Right lobe of liver (tissue), 6 donors: ENCODE measurements around the gene SRSF9. TPM values are rescaled to one million over a fixed set of nuclear protein-coding genes. Genes with fewer than 3 reads are reported as not detected.

Experiments
- ATAC-seq, 4 donors: fragments of 200-7000 bp; cut with Tn5 transposase; one replicate each; pipeline ENCODE4 v1.9.1; 2020; ENCODE audit warnings: mild to moderate bottlenecking in 4 of 4, moderate library complexity in 4 of 4
- DNase-seq, 3 donors: peaks; one replicate each; pipeline ENCODE4 v3.0.0-alpha.2; 2020
- H3K27ac ChIP-seq, 3 donors: fragments of 200-600 bp; one replicate each; pipeline ENCODE4 v1.8.0; 2022
- H3K27me3 ChIP-seq, 2 donors: fragments of 200-600 bp; one replicate each; pipeline ENCODE4 v1.8.0; 2022
- H3K36me3 ChIP-seq, 4 donors: fragments of 200-600 bp; sonication (generic) in 1 of 4; one replicate each; pipeline versions ENCODE4 v1.5.1 to v1.8.0; 2017 to 2022; ENCODE audit warnings: control low read depth in 1 of 4
- H3K4me1 ChIP-seq, 4 donors: fragments of 200-600 bp; sonication (generic) in 1 of 4; one replicate each; pipeline versions ENCODE4 v1.5.1 to v1.8.0; 2017 to 2022; ENCODE audit warnings: control low read depth in 1 of 4
- H3K4me3 ChIP-seq, 3 donors: fragments of 200-600 bp; one replicate each; pipeline ENCODE4 v1.8.0; 2022
- H3K9me3 ChIP-seq, 4 donors: fragments of 200-600 bp; sonication (generic) in 1 of 4; one replicate each; pipeline versions ENCODE4 v1.5.1 to v1.8.0; 2017 to 2022; ENCODE audit warnings: control low read depth in 1 of 4
- CTCF ChIP-seq, 4 donors: fragments of 200-600 bp in 3 of 4; fragments of 450-650 bp in 1 of 4; IDR thresholded peaks; one replicate each; pipeline versions ENCODE4 v1.5.1 to v1.8.0; 2016 to 2022; ENCODE audit warnings: antibody characterized with exemption in 4 of 4, mild to moderate bottlenecking in 2 of 4
- POLR2A ChIP-seq: fragments of 450-650 bp; IDR thresholded peaks from one replicate; pipeline ENCODE4 v1.6.1; 2017; ENCODE audit warnings: antibody characterized with exemption, mild to moderate bottlenecking
- WGBS: methylation state at CpG from one replicate; pipeline ENCODE4 v1.1.6; 2018; ENCODE audit warnings: low coverage, low lambda C conversion rate; ENCODE audit not compliant: insufficient coverage; ENCODE audit errors: missing lambda C conversion rate; 5-methylcytosine and 5-hydroxymethylcytosine counted together
- intact Hi-C, 2 donors: fragments of 100-400 bp; cut with DNase I; formaldehyde crosslinking; loops; one replicate each; pipeline versions ENCODE4 v1.11.2 to v1.14.1; 2022
- total RNA-seq, 6 experiments: library from RNA; depleted of rRNA in 2 of 6; stranded (reverse); fragments of >200 nt in 2 of 6; fragmentation: NEBNext Ultra II Directional in 3 of 6; extraction: Animal tissue kit (Norgen Biotek cat#: 25700) in 3 of 6; gene quantifications; one replicate each; pipeline versions ENCODE4 v1.1.0 to v1.2.4, GENCODE V29; 2016 to 2023
- donor health status: DM: no; HTN: yes; CAD: no.
- donor health status: DM: no; HTN: no; CAD: no.
- donor health status: DM: no; HTN: no; CAD: no.
- donor health status: DM: no; HTN: yes; CAD: no.
- donor health status: DM: no; HTN: yes; CAD: no.

SRSF9 gene
- total RNA-seq, 6 experiments from 2014 or later = 36.4 to 63.3 (median 60.2) TPM

GRCh38 chr12:120425797-120426196 is 43.8 kb downstream of the SRSF9 start:
- H3K36me3 ChIP-seq = no peaks in the 10 kb centered on the region
- H3K27me3 ChIP-seq = no peaks in the 10 kb centered on the region
- DNase-seq (no peak), ATAC-seq (no peak)
- TF ChIP-seq CTCF (IDR thresholded peaks at IDR 0.05) = no peak
- no peak for TF ChIP-seq POLR2A
- no peaks in the 10 kb centered on the region for H3K9me3 ChIP-seq
- H3K27ac ChIP-seq = no peak overlapping the region
- no peaks in the 10 kb centered on the region for H3K4me1 ChIP-seq
- intact Hi-C loops = loop anchor here in 1 of 2 donors (10.0 kb wide), 1 partner anchor 61 kb away; the partner anchor contains the start of gene MSI1
- no peak overlapping the region for H3K4me3 ChIP-seq
- 81% methylated on average over 3 of the region's 3 CpGs for WGBS

GRCh38 chr12:120422892-120423456 is 46.6 kb downstream of the SRSF9 start:
- intact Hi-C loops = loop anchor here in 1 of 2 donors (10.0 kb wide), 1 partner anchor 58 kb away; the partner anchor contains the start of gene MSI1
- Histone ChIP-seq H3K9me3 (no peaks in the 10 kb centered on the region), H3K27ac (no peak overlapping the region), H3K4me1 (no peaks in the 10 kb centered on the region), H3K4me3 (no peak overlapping the region), H3K27me3 (no peaks in the 10 kb centered on the region), H3K36me3 (no peaks in the 10 kb centered on the region)
- TF ChIP-seq POLR2A (no peak), CTCF (IDR thresholded peaks at IDR 0.05) (no peak)
- WGBS = 64% methylated on average over 6 of the region's 7 CpGs
- no peak for ATAC-seq
- no peak for DNase-seq

- ATAC-seq (no peak), DNase-seq (no peak)
- Histone ChIP-seq H3K27me3 (no peaks in the 10 kb centered on the region), H3K4me1 (no peaks in the 10 kb centered on the region), H3K36me3 (no peaks in the 10 kb centered on the region), H3K4me3 (no peak overlapping the region), H3K9me3 (no peaks in the 10 kb centered on the region), H3K27ac (no peak overlapping the region)
- intact Hi-C loops = loop anchor here in 1 of 2 donors (10.0 kb wide), 1 partner anchor 57 kb away; the partner anchor contains the start of gene MSI1
- no peak for TF ChIP-seq POLR2A
- TF ChIP-seq CTCF (IDR thresholded peaks at IDR 0.05) = no peak
- 63% methylated on average over 4 of the region's 4 CpGs for WGBS
Observed at GRCh38 chr12:120421701-120422100, 47.8 kb downstream of the SRSF9 start.

GRCh38 chr12:120417917-120418580 is 51.5 kb downstream of the SRSF9 start:
- no peak for DNase-seq
- Histone ChIP-seq H3K4me3 (no peak overlapping the region), H3K27ac (no peak overlapping the region), H3K36me3 (no peaks in the 10 kb centered on the region), H3K4me1 (no peaks in the 10 kb centered on the region), H3K27me3 (no peaks in the 10 kb centered on the region), H3K9me3 (no peaks in the 10 kb centered on the region)
- WGBS = 97% methylated on average over 3 of the region's 4 CpGs
- TF ChIP-seq POLR2A = no peak
- no peak for TF ChIP-seq CTCF (IDR thresholded peaks at IDR 0.05)
- ATAC-seq = no peak
- intact Hi-C loops = no loop called here
